HCT116 (cell line): Measurements from ENCODE around the gene SEC23IP. TPM values are rescaled to one million over a fixed set of nuclear protein-coding genes. Genes with fewer than 3 reads are reported as not detected.

Experiments
- ATAC-seq: fragments of 200-7000 bp; cut with Tn5 transposase; 2 replicates; pipeline ENCODE4 v1.9.1; 2020; ENCODE audit warnings: mild to moderate bottlenecking, moderate library complexity
- BruUV-seq: library from RNA; stranded (reverse); fragments of 400-500 nt; replicated peaks from 2 replicates; lab custom pipeline; 2021; lab: Mats Ljungman, UMichigan
- CTCF ChIA-PET: fragments of 300-600 bp; sonication (Branson Sonifier 250); formaldehyde crosslinking; loops from one replicate; lab custom pipeline; 2021; ENCODE audit warnings: antibody characterized with exemption; lab: Charles Lee
- POLR2A ChIA-PET: fragments of 300-600, 350-600 bp; sonication (Branson Sonifier 250); formaldehyde crosslinking; loops from one replicate; lab custom pipeline; 2021; ENCODE audit warnings: antibody characterized with exemption; lab: Charles Lee
- RAD21 ChIA-PET, 2 experiments: fragments of 300-600 bp; sonication (Branson Sonifier 250); formaldehyde crosslinking; loops; one replicate each; lab custom pipeline; 2023; ENCODE audit warnings: low total read pairs in 2 of 2; ENCODE audit not compliant: uncharacterized antibody in 2 of 2, unreplicated experiment in 2 of 2, low non-redundant PET in 1 of 2; lab: Charles Lee
- DNase-seq: peaks from one replicate; pipeline ENCODE4 v3.0.0-alpha.2; 2010; ENCODE audit warnings: low read depth, low spot score
- H2AFZ ChIP-seq: fragments of 200-600 bp; shearing (Covaris generic), sonication (generic); 2 replicates; pipeline ENCODE4 v1.6.1; 2017; ENCODE audit warnings: low read depth, mixed run types, mixed read lengths, antibody characterized with exemption, low read length; ENCODE audit not compliant: poor library complexity, severe bottlenecking
- H3K27ac ChIP-seq: 2 replicates; pipeline ENCODE4 v1.5.1; 2012; ENCODE audit warnings: low read depth, low read length
- H3K27me3 ChIP-seq: fragments of 200-600 bp; sonication (generic); 2 replicates; pipeline ENCODE4 v1.6.1; 2016; ENCODE audit warnings: mixed run types, low read length, mixed read lengths; ENCODE audit not compliant: insufficient read depth
- H3K36me3 ChIP-seq, 2 experiments: fragments of 200-500 bp in 1 of 2; fragments of 200-600 bp in 1 of 2; sonication (Bioruptor generic) in 1 of 2; sonication (generic) in 1 of 2; 2 replicates each; pipeline versions ENCODE4 v1.5.1 to v1.6.1; 2014 to 2016; ENCODE audit warnings: low read length in 2 of 2, inconsistent platforms in 1 of 2, mixed read lengths in 1 of 2, mixed run types in 1 of 2; ENCODE audit not compliant: insufficient read depth in 2 of 2, control insufficient read depth in 1 of 2
- H3K4me1 ChIP-seq, 2 experiments: fragments of 200-600 bp in 1 of 2; sonication (generic) in 1 of 2; 2 replicates each; pipeline versions ENCODE4 v1.5.1 to v1.6.1; 2012 to 2017; ENCODE audit warnings: low read length in 2 of 2, inconsistent platforms in 1 of 2, mild to moderate bottlenecking in 1 of 2, mixed read lengths in 1 of 2, mixed run types in 1 of 2, moderate library complexity in 1 of 2; ENCODE audit not compliant: insufficient read depth in 2 of 2, control insufficient read depth in 1 of 2
- H3K4me2 ChIP-seq: fragments of 200-600 bp; sonication (generic); 2 replicates; pipeline ENCODE4 v1.6.1; 2017; ENCODE audit warnings: mixed run types, low read length, mixed read lengths
- H3K4me3 ChIP-seq, 2 experiments: fragments of 200-600 bp in 1 of 2; sonication (generic) in 1 of 2; replicated peaks in 1 of 2; 2 replicates each; pipeline ENCODE4 v1.5.1; 2011 to 2016; ENCODE audit warnings: low read length in 2 of 2, control low read depth in 1 of 2, low read depth in 1 of 2, mild to moderate bottlenecking in 1 of 2, mixed read lengths in 1 of 2, mixed run types in 1 of 2
- H3K79me2 ChIP-seq: fragments of 200-600 bp; sonication (generic); 2 replicates; pipeline ENCODE4 v1.6.1; 2017; ENCODE audit warnings: mild to moderate bottlenecking, mixed run types, low read length, moderate library complexity, mixed read lengths; ENCODE audit not compliant: insufficient read depth
- H3K9ac ChIP-seq: fragments of 200-600 bp; sonication (generic); 2 replicates; pipeline ENCODE4 v1.6.1; 2016; ENCODE audit warnings: low read length, mixed read lengths
- H3K9me2 ChIP-seq: fragments of 200-600 bp; sonication (generic), shearing (Covaris generic); 2 replicates; pipeline ENCODE4 v1.6.1; 2017; ENCODE audit warnings: mixed run types, mild to moderate bottlenecking, moderate library complexity; ENCODE audit not compliant: insufficient read depth
- H3K9me3 ChIP-seq, 2 experiments: fragments of 200-500 bp in 1 of 2; fragments of 200-600 bp in 1 of 2; sonication (Bioruptor generic) in 1 of 2; sonication (generic) in 1 of 2; 2 replicates each; pipeline ENCODE4 v1.6.1; 2014 to 2017; ENCODE audit warnings: low read length in 2 of 2, mixed read lengths in 2 of 2, inconsistent platforms in 1 of 2, low read depth in 1 of 2, mild to moderate bottlenecking in 1 of 2, mixed run types in 1 of 2, moderate library complexity in 1 of 2; ENCODE audit not compliant: control insufficient read depth in 1 of 2, insufficient read depth in 1 of 2
- H4K20me1 ChIP-seq: fragments of 200-600 bp; sonication (generic), shearing (Covaris generic); 2 replicates; pipeline ENCODE4 v1.6.1; 2017; ENCODE audit warnings: mixed run types, mild to moderate bottlenecking, moderate library complexity; ENCODE audit not compliant: insufficient read depth
- ATF3 ChIP-seq: IDR thresholded peaks from 2 replicates; pipeline ENCODE4 v1.6.1; 2012
- CBX3 ChIP-seq: IDR thresholded peaks from 2 replicates; pipeline ENCODE4 v1.6.1; 2012; ENCODE audit warnings: low read depth
- EGR1 ChIP-seq: IDR thresholded peaks from 2 replicates; pipeline ENCODE4 v1.6.1; 2012; ENCODE audit warnings: low read depth
- EZH2 ChIP-seq: fragments of 200-600 bp; sonication (generic); IDR thresholded peaks from 2 replicates; pipeline ENCODE4 v1.6.1; 2017; ENCODE audit warnings: antibody characterized with exemption, mixed run types
- EZH2phosphoT487 ChIP-seq: fragments of 200-600 bp; IDR thresholded peaks from 2 replicates; pipeline ENCODE4 v1.6.1; 2018; ENCODE audit warnings: antibody characterized with exemption, borderline replicate concordance
- FOSL1 ChIP-seq: IDR thresholded peaks from 2 replicates; pipeline ENCODE4 v1.6.1; 2012; ENCODE audit warnings: low read depth
- MAX ChIP-seq: IDR thresholded peaks from 2 replicates; pipeline ENCODE4 v1.6.1; 2012
- POLR2A ChIP-seq: IDR thresholded peaks from 2 replicates; pipeline ENCODE4 v1.7.0; 2011; ENCODE audit warnings: borderline replicate concordance; ENCODE audit not compliant: insufficient read depth, insufficient read length; ENCODE audit errors: extremely low read depth
- POLR2AphosphoS5 ChIP-seq: IDR thresholded peaks from 2 replicates; pipeline ENCODE4 v1.6.1; 2011; ENCODE audit warnings: mild to moderate bottlenecking, low read depth, low read length, moderate library complexity
- RAD21 ChIP-seq: IDR thresholded peaks from 2 replicates; pipeline ENCODE4 v1.6.1; 2012; ENCODE audit warnings: low read depth, mild to moderate bottlenecking
- REST ChIP-seq: IDR thresholded peaks from 2 replicates; pipeline ENCODE4 v1.6.1; 2012; ENCODE audit warnings: low read depth
- SIN3A ChIP-seq: IDR thresholded peaks from 2 replicates; pipeline ENCODE4 v1.6.1; 2012; ENCODE audit warnings: low read depth
- SP1 ChIP-seq: IDR thresholded peaks from 2 replicates; pipeline ENCODE4 v1.6.1; 2012; ENCODE audit warnings: low read depth
- SRF ChIP-seq: IDR thresholded peaks from 2 replicates; pipeline ENCODE4 v1.6.1; 2012; ENCODE audit warnings: low read depth
- YY1 ChIP-seq: IDR thresholded peaks from 2 replicates; pipeline ENCODE4 v1.6.1; 2011; ENCODE audit warnings: low read length, low read depth, moderate library complexity, mild to moderate bottlenecking; ENCODE audit not compliant: insufficient replicate concordance; ENCODE audit errors: extremely low read depth
- ZBTB33 ChIP-seq: IDR thresholded peaks from 2 replicates; pipeline ENCODE4 v1.6.1; 2011; ENCODE audit warnings: mild to moderate bottlenecking, low read length, moderate library complexity; ENCODE audit not compliant: insufficient replicate concordance; ENCODE audit errors: extremely low read depth
- ZFX ChIP-seq: fragments of 450-650 bp; IDR thresholded peaks from 2 replicates; pipeline ENCODE4 v1.6.1; 2017
- intact Hi-C: fragments of 100-400 bp; cut with micrococcal nuclease; formaldehyde crosslinking; loops from 2 replicates; pipeline ENCODE4 v1.10.0; 2022
- total RNA-seq: library from RNA; stranded (reverse); gene quantifications from one replicate; pipeline ENCODE4 v1.2.1, GENCODE V29; 2021; ENCODE audit not compliant: unreplicated experiment

The SEC23IP gene
- total RNA-seq, 1 experiment from 2014 or later = 122 TPM

- Histone ChIP-seq H2AFZ (no peak overlapping the region), H4K20me1 (no peaks in the 10 kb centered on the region), H3K4me1 (peaks cover 0 to 14% of the 10 kb centered on the region in 2 experiments; a peak in 2 of 4 replicates), H3K27me3 (no peaks in the 10 kb centered on the region), H3K9ac (no peak overlapping the region), H3K27ac (no peak overlapping the region), H3K4me2 (no peak overlapping the region), H3K4me3 (no peak overlapping the region), H3K9me3 (peaks cover 10 to 13% of the 10 kb centered on the region in 2 experiments; a peak in 2 of 4 replicates)
- CTCF ChIA-PET = no interaction called here
- RAD21 ChIA-PET = no interaction called here
- ATAC-seq (no peak), DNase-seq (no peak)
- POLR2A ChIA-PET = no interaction called here
- TF ChIP-seq EGR1 (no peak), MAX (no peak), FOSL1 (no peak), SIN3A (no peak), EZH2 (no peak), ATF3 (no peak), SP1 (no peak), YY1 (no peak), REST (no peak), ZBTB33 (no peak), RAD21 (no peak), CBX3 (no peak), ZFX (no peak), POLR2AphosphoS5 (no peak), SRF (no peak), EZH2phosphoT487 (no peak), POLR2A (no peak)
- TF ChIP-seq, all 23 proteins: peak for 0
- intact Hi-C loops = no loop called here
- no peaks in the 10 kb centered on the region for H3K9me2 ChIP-seq
- no peaks in the 10 kb centered on the region for H3K79me2 ChIP-seq
- H3K36me3 ChIP-seq = no peaks in the 10 kb centered on the region
- BruUV-seq = no TSS peak
These were observed 77.6 kb downstream of the SEC23IP start for GRCh38 chr10:119970107-119970506.
